Ascending aorta (tissue), 2 donors: ENCODE measurements around the gene NF1. TPM values are rescaled to one million over a fixed set of nuclear protein-coding genes. Genes with fewer than 3 reads are reported as not detected.
"Not testable (repeated sequence)": the region's sequence is repeated elsewhere in the genome, so short reads cannot be mapped to it uniquely, and the experiment has no call there.

Source experiments
- DNase-seq, 2 donors: peaks; one replicate each; pipeline ENCODE4 v3.0.0-alpha.2; 2019; ENCODE audit warnings: low spot score in 2 of 2
- H3K27ac ChIP-seq, 2 donors: fragments of 200-600 bp; sonication (generic); one replicate each; pipeline ENCODE4 v1.5.1; 2016 to 2017; ENCODE audit warnings: mild to moderate bottlenecking in 1 of 2
- H3K27me3 ChIP-seq: fragments of 200-600 bp; sonication (generic); one replicate; pipeline ENCODE4 v1.5.1; 2017
- H3K36me3 ChIP-seq, 2 donors: fragments of 200-600 bp; sonication (generic); one replicate each; pipeline ENCODE4 v1.5.1; 2016
- H3K4me1 ChIP-seq, 2 donors: fragments of 200-600 bp; sonication (generic); one replicate each; pipeline ENCODE4 v1.5.1; 2016 to 2017; ENCODE audit warnings: mild to moderate bottlenecking in 1 of 2
- H3K4me3 ChIP-seq, 2 donors: fragments of 200-600 bp; sonication (generic); one replicate each; pipeline ENCODE4 v1.5.1; 2016 to 2017; ENCODE audit warnings: mild to moderate bottlenecking in 1 of 2
- H3K9me3 ChIP-seq, 2 donors: fragments of 200-600 bp; sonication (generic); one replicate each; pipeline ENCODE4 v1.5.1; 2016
- intact Hi-C: fragments of 100-400 bp; cut with DNase I; formaldehyde crosslinking; loops from one replicate; pipeline ENCODE4 v1.15.1; 2023
- total RNA-seq: library from RNA; depleted of rRNA; stranded (reverse); fragments of >200 nt; gene quantifications from one replicate; pipeline ENCODE4 v1.1.0, GENCODE V29; 2016
- TF ChIP-seq, protein P1 (sequence below), 3 experiments: fragments of 200-600 bp in 2 of 3; fragments of 450-650 bp in 1 of 3; sonication (generic) in 2 of 3; IDR thresholded peaks; one replicate each; pipeline ENCODE4 v1.5.1; 2016 to 2019; ENCODE audit warnings: antibody characterized with exemption in 3 of 3, mild to moderate bottlenecking in 1 of 3, moderate library complexity in 1 of 3

The NF1 gene
- total RNA-seq, 1 donor from 2014 or later: 25.0 TPM

DNA sequence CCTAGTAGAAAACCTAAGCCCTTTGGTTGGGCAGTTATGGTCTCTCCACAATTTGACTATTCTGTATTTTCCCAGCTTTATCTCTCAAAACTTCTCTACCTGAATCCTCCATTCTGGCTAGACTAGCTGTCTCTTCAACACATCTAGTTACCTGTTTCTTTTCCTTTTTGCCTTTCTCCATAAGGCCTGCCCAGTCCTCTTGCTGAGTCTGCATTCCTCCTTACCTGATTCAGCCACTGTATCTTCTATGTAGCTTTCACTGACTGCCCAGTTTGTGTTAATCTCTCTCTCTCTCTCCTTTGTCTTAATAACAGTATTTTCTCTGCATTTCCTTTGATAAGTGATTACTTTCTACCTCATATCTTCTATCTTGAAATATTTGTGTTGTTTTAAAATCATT, 228.8 kb downstream of the NF1 start:
- Histone ChIP-seq H3K27me3 (no peaks in the 10 kb centered on the region), H3K4me1 (no peaks in the 10 kb centered on the region), H3K4me3 (no peak overlapping the region), H3K36me3 (peaks cover 10 to 24% of the 10 kb centered on the region in 2 donors), H3K27ac (no peak overlapping the region), H3K9me3 (no peaks in the 10 kb centered on the region)
- DNase-seq: no peak
- intact Hi-C loops: no loop called here
- TF ChIP-seq, protein P1, sequence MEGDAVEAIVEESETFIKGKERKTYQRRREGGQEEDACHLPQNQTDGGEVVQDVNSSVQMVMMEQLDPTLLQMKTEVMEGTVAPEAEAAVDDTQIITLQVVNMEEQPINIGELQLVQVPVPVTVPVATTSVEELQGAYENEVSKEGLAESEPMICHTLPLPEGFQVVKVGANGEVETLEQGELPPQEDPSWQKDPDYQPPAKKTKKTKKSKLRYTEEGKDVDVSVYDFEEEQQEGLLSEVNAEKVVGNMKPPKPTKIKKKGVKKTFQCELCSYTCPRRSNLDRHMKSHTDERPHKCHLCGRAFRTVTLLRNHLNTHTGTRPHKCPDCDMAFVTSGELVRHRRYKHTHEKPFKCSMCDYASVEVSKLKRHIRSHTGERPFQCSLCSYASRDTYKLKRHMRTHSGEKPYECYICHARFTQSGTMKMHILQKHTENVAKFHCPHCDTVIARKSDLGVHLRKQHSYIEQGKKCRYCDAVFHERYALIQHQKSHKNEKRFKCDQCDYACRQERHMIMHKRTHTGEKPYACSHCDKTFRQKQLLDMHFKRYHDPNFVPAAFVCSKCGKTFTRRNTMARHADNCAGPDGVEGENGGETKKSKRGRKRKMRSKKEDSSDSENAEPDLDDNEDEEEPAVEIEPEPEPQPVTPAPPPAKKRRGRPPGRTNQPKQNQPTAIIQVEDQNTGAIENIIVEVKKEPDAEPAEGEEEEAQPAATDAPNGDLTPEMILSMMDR (IDR thresholded peaks at IDR 0.05): no peak

DNA sequence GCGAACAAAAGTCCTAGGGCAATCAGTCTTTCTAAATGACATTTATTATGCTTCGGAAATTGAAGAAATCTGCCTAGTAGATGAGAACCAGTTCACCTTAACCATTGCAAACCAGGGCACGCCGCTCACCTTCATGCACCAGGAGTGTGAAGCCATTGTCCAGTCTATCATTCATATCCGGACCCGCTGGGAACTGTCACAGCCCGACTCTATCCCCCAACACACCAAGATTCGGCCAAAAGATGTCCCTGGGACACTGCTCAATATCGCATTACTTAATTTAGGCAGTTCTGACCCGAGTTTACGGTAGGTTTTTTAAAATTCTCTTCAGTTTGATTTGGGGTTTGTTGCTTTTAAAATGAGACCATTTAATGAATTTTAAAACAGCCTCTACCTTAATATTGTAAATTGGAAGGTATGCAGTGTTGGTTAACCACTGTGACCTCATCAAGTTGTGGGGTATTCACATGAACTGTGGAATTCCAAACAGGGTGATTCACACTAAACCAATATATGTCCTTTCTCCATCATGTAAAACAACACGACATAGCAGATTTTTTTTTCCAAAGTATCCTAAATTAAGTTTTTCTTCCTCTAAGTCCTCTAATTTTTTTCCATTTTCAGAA, 232.9 kb downstream of the NF1 start:
- no peak overlapping the region for H3K27ac ChIP-seq
- intact Hi-C loops: no loop called here
- H3K27me3 ChIP-seq: no peaks in the 10 kb centered on the region
- peaks cover 15 to 24% of the 10 kb centered on the region in 2 donors for H3K36me3 ChIP-seq
- no peak for DNase-seq
- TF ChIP-seq, protein P1 (IDR thresholded peaks at IDR 0.05): no peak
- no peaks in the 10 kb centered on the region for H3K4me1 ChIP-seq
- H3K4me3 ChIP-seq: no peak overlapping the region
- H3K9me3 ChIP-seq: no peaks in the 10 kb centered on the region

DNA sequence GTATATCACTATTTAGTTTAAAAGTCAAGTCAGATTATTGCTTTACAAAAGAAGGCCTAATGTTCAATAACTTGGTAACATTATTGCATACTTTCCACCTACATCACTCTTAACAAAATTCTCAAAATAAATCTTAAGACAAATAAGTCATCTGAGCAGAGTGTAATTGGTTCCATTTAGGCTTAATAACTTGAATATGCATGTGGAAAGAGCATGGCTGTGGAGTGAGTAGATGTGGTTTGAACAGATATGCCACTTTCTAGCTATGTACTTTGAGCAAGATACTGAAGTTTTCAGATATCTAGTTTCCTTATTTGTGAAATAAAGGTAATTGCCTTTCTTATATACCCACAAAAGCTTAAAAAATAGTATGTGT, 233.4 kb downstream of the NF1 start:
- Histone ChIP-seq H3K27me3 (no peaks in the 10 kb centered on the region), H3K4me1 (no peaks in the 10 kb centered on the region), H3K36me3 (peaks cover 15 to 24% of the 10 kb centered on the region in 2 donors), H3K9me3 (no peaks in the 10 kb centered on the region), H3K27ac (no peak overlapping the region), H3K4me3 (no peak overlapping the region)
- intact Hi-C loops: no loop called here
- DNase-seq: no peak
- TF ChIP-seq, protein P1 (IDR thresholded peaks at IDR 0.05): no peak

DNA sequence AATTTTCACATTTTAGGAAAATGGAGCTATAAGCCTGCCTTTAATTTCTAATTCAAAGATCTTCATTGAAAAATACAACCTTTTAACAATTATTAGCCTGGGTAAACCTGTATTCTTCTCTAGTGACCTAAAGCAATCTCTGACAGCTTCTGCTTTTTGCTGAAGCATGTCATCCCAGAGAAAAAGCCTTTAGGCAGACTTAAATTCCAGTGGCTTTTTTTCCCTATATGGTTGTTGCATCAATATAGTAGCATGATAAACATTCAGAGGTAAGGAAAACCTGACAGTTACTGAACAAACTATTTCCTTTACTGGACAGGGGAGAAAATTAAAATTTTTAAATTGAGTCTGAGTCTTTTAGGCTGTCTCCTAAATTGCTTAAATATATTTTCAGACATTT, 234.4 kb downstream of the NF1 start:
- Histone ChIP-seq H3K9me3 (no peaks in the 10 kb centered on the region), H3K4me1 (no peaks in the 10 kb centered on the region), H3K27ac (no peak overlapping the region), H3K27me3 (no peaks in the 10 kb centered on the region), H3K36me3 (peaks cover 15 to 24% of the 10 kb centered on the region in 2 donors), H3K4me3 (no peak overlapping the region)
- intact Hi-C loops: no loop called here
- no peak for DNase-seq
- TF ChIP-seq, protein P1 (IDR thresholded peaks at IDR 0.05): no peak

DNA sequence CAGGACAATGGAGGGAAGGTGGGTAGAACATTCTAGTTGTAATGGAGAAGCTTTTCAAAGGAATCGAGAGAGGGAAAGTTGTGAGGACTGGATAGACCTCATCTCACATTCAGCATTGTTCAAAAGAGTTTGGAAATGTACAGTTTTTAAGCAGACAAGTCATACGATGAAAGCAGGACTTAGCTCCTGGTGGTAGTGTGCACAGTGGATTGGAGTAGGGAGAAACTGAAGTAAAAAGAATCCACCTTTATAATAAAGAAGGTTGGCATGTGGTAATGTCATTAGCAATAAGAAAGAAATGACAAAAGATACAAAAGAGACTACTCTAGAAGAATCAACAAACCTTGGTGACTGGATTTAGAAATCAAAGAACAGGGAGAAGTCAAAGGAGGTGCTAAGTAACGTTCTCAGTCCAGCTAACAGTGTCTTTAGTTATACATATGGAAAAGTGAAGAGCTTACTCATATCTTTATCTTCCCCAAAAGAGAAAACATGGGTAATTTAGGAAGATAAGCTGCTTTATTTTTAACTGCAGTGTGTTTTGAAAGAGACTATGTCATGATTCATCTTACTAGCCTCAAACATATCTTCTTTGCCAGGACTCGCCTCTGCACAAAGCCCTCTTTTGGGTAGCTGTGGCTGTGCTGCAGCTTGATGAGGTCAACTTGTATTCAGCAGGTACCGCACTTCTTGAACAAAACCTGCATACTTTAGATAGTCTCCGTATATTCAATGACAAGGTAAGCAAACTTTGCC, 245.3 kb downstream of the NF1 start:
- intact Hi-C loops: no loop called here
- no peak for DNase-seq
- Histone ChIP-seq H3K27ac (no peak overlapping the region), H3K4me1 (no peaks in the 10 kb centered on the region), H3K36me3 (peaks cover 9 to 59% of the 10 kb centered on the region in 2 donors), H3K4me3 (no peak overlapping the region), H3K27me3 (no peaks in the 10 kb centered on the region), H3K9me3 (no peaks in the 10 kb centered on the region)
- TF ChIP-seq, protein P1 (IDR thresholded peaks at IDR 0.05): no peak

DNA sequence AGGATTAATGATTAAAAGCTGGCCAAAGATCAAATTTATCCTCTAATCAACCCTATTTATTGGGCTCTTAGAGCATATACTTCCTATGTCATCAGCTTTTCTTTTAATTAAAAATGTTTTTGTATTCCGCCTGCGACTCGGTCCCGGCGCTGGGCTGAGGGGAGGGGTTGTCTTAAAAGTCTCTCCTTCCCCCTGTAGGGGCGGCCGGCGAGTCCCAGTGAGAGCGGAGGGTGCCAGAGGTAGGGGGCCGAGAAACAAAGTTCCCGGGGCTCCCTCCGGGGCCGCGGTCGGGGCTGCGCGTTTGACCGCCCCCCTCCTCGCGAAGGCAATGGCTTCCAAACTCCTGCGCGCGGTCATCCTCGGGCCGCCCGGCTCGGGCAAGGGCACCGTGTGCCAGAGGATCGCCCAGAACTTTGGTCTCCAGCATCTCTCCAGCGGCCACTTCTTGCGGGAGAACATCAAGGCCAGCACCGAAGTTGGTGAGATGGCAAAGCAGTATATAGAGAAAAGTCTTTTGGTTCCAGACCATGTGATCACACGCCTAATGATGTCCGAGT, 250.5 kb downstream of the NF1 start:
- H3K27ac ChIP-seq, H3K9me3 ChIP-seq, intact Hi-C loops, DNase-seq, H3K4me3 ChIP-seq, H3K27me3 ChIP-seq, H3K4me1 ChIP-seq: not testable (repeated sequence)
- peaks cover 9 to 42% of the 10 kb centered on the region in 2 donors for H3K36me3 ChIP-seq
